ENCODE measurements around the gene MMP27. TPM values are rescaled to one million over a fixed set of nuclear protein-coding genes. Genes with fewer than 3 reads are reported as not detected.

MMP27 gene
- total and polyA plus RNA-seq, 2 experiments from 2014 or later: not detected

- DNase-seq (ENCODE audit: low spot score): no peak
- 82% methylated on average over 3 of the region's 3 CpGs for WGBS (ENCODE audit: low lambda C conversion rate, missing lambda C conversion rate)
Observed at GRCh38 chr11:102703826-102704493, 1.6 kb downstream of the MMP27 start.

GRCh38 chr11:102695201-102695600, 10.4 kb downstream of the MMP27 start:
- Histone ChIP-seq H3K4me3 (no peak overlapping the region), H3K9me3 (ENCODE audit: low read depth) (no peaks in the 10 kb centered on the region), H3K27ac (no peak overlapping the region), H4K20me1 (ENCODE audit: insufficient read depth, poor library complexity, severe bottlenecking) (no peaks in the 10 kb centered on the region), H3K27me3 (no peaks in the 10 kb centered on the region), H3K9me2 (replicated peaks; ENCODE audit: insufficient read depth) (no peaks in the 10 kb centered on the region), H3K4me2 (no peak overlapping the region), H3K36me3 (replicated peaks; ENCODE audit: insufficient read depth, low read depth) (no peaks in the 10 kb centered on the region), H2AFZ (no peak overlapping the region), H3K79me2 (no peaks in the 10 kb centered on the region), H3K4me1 (ENCODE audit: insufficient read depth) (no peaks in the 10 kb centered on the region)
- no peak for DNase-seq (ENCODE audit: low spot score)
- TF ChIP-seq EZH2 (IDR thresholded peaks at IDR 0.05; ENCODE audit: borderline replicate concordance) (no peak), CTCF (IDR thresholded peaks at IDR 0.05; ENCODE audit: poor library complexity) (no peak), EZH2phosphoT487 (IDR thresholded peaks at IDR 0.05; ENCODE audit: low read depth, severe bottlenecking, unreplicated experiment) (no peak)
- WGBS (ENCODE audit: low lambda C conversion rate, missing lambda C conversion rate): 88% methylated on average over 3 of the region's 3 CpGs

More at GRCh38 chr11:102703826-102704493, 1.6 kb downstream of the MMP27 start:
- Histone ChIP-seq H4K20me1 (ENCODE audit: insufficient read depth, poor library complexity, severe bottlenecking) (no peaks in the 10 kb centered on the region), H3K9me3 (ENCODE audit: low read depth) (no peaks in the 10 kb centered on the region), H3K9me2 (replicated peaks; ENCODE audit: insufficient read depth) (no peaks in the 10 kb centered on the region), H3K4me1 (ENCODE audit: insufficient read depth) (no peaks in the 10 kb centered on the region), H3K27me3 (no peaks in the 10 kb centered on the region), H3K27ac (no peak overlapping the region), H2AFZ (no peak overlapping the region), H3K4me2 (no peak overlapping the region), H3K36me3 (replicated peaks; ENCODE audit: insufficient read depth, low read depth) (no peaks in the 10 kb centered on the region), H3K79me2 (no peaks in the 10 kb centered on the region), H3K4me3 (no peak overlapping the region)
- TF ChIP-seq EZH2phosphoT487 (IDR thresholded peaks at IDR 0.05; ENCODE audit: low read depth, severe bottlenecking, unreplicated experiment): no peak
- no peak for TF ChIP-seq CTCF (IDR thresholded peaks at IDR 0.05; ENCODE audit: poor library complexity)
- no peak for TF ChIP-seq EZH2 (IDR thresholded peaks at IDR 0.05; ENCODE audit: borderline replicate concordance)

- H3K79me2 ChIP-seq: no peaks in the 10 kb centered on the region
- no peak for TF ChIP-seq CTCF (IDR thresholded peaks at IDR 0.05; ENCODE audit: poor library complexity)
- TF ChIP-seq EZH2 (IDR thresholded peaks at IDR 0.05; ENCODE audit: borderline replicate concordance): no peak
- TF ChIP-seq EZH2phosphoT487 (IDR thresholded peaks at IDR 0.05; ENCODE audit: low read depth, severe bottlenecking, unreplicated experiment): no peak
- H3K9me2 ChIP-seq (replicated peaks; ENCODE audit: insufficient read depth): no peaks in the 10 kb centered on the region
- no peaks in the 10 kb centered on the region for H3K9me3 ChIP-seq (ENCODE audit: low read depth)
- no peak overlapping the region for H3K4me3 ChIP-seq
- H2AFZ ChIP-seq: no peak overlapping the region
- WGBS (ENCODE audit: low lambda C conversion rate, missing lambda C conversion rate): 98% methylated on average over 2 of the region's 2 CpGs
- no peak overlapping the region for H3K27ac ChIP-seq
- H3K4me1 ChIP-seq (ENCODE audit: insufficient read depth): no peaks in the 10 kb centered on the region
- H3K4me2 ChIP-seq: no peak overlapping the region
- H3K36me3 ChIP-seq (replicated peaks; ENCODE audit: insufficient read depth, low read depth): no peaks in the 10 kb centered on the region
- H3K27me3 ChIP-seq: no peaks in the 10 kb centered on the region
- no peak for DNase-seq (ENCODE audit: low spot score)
- H4K20me1 ChIP-seq (ENCODE audit: insufficient read depth, poor library complexity, severe bottlenecking): no peaks in the 10 kb centered on the region
Observed at GRCh38 chr11:102685754-102686153, 19.8 kb downstream of the MMP27 start.
